GM12875 (cell line): ENCODE results near the gene TRIAP1.

Experiments used
- H3K4me3 ChIP-seq: one replicate; pipeline ENCODE4 v1.5.1; 2011; ENCODE audit warnings: low read depth, low read length, control low read depth
- CTCF ChIP-seq: IDR thresholded peaks from 2 replicates; pipeline ENCODE4 v1.5.1; 2011; ENCODE audit warnings: low read depth, mild to moderate bottlenecking, control low read depth, inconsistent platforms, low read length, moderate library complexity, borderline replicate concordance; ENCODE audit not compliant: insufficient read depth

The TRIAP1 gene

GRCh38 chr12:120412421-120412820 is 33.8 kb downstream of the TRIAP1 start:
- no peak overlapping the region for H3K4me3 ChIP-seq
- TF ChIP-seq CTCF: no peak

GRCh38 chr12:120408771-120409170 is 37.4 kb downstream of the TRIAP1 start:
- TF ChIP-seq CTCF: no peak
- H3K4me3 ChIP-seq: no peak overlapping the region

GRCh38 chr12:120406553-120406952 is 39.6 kb downstream of the TRIAP1 start:
- TF ChIP-seq CTCF: no peak
- H3K4me3 ChIP-seq: no peak overlapping the region

- H3K4me3 ChIP-seq: no peak overlapping the region
- no peak for TF ChIP-seq CTCF
Measured at GRCh38 chr12:120406069-120406468, 40.1 kb downstream of the TRIAP1 start.

GRCh38 chr12:120404271-120404670 is 41.9 kb downstream of the TRIAP1 start:
- no peak for TF ChIP-seq CTCF
- H3K4me3 ChIP-seq: no peak overlapping the region

GRCh38 chr12:120403869-120404268 is 42.3 kb downstream of the TRIAP1 start:
- TF ChIP-seq CTCF: no peak

GRCh38 chr12:120402217-120402616 is 44.0 kb downstream of the TRIAP1 start:
- H3K4me3 ChIP-seq: no peak overlapping the region
- no peak for TF ChIP-seq CTCF

More at GRCh38 chr12:120403869-120404268, 42.3 kb downstream of the TRIAP1 start:
- H3K4me3 ChIP-seq: no peak overlapping the region
